Measurements from ENCODE around the gene PPP1R8.
"Not testable (repeated sequence)": the region's sequence is repeated elsewhere in the genome, so short reads cannot be mapped to it uniquely, and the experiment has no call there.

Gene PPP1R8

GRCh38 chr1:27832762-27833161 lies 2.2 kb downstream of the PPP1R8 start:
- DNase-seq (ENCODE audit: low read depth in 2 of 2): no peak

GRCh38 chr1:27833470-27833869 lies 2.9 kb downstream of the PPP1R8 start:
- DNase-seq (ENCODE audit: low read depth in 2 of 2): no peak

GRCh38 chr1:27835046-27835445 lies 4.5 kb downstream of the PPP1R8 start:
- no peak for DNase-seq (ENCODE audit: low read depth in 2 of 2)

GRCh38 chr1:27835501-27835900 lies 4.9 kb downstream of the PPP1R8 start:
- no peak for DNase-seq (ENCODE audit: low read depth in 2 of 2)

GRCh38 chr1:27849951-27850350 lies 19.4 kb downstream of the PPP1R8 start:
- no peak for DNase-seq (ENCODE audit: low read depth in 2 of 2)

- no peak for DNase-seq (ENCODE audit: low read depth in 2 of 2)
Measured at GRCh38 chr1:27855085-27855484, 24.5 kb downstream of the PPP1R8 start.

- no peak for DNase-seq (ENCODE audit: low read depth in 2 of 2)
Measured at GRCh38 chr1:27856561-27857343, 26.2 kb downstream of the PPP1R8 start.

GRCh38 chr1:27857552-27857951 lies 27.0 kb downstream of the PPP1R8 start:
- DNase-seq (ENCODE audit: low read depth in 2 of 2): not testable (repeated sequence)

- peak; percentile 66 to 75 for DNase-seq (ENCODE audit: low read depth in 2 of 2)
Measured at GRCh38 chr1:27858072-27858948, 27.7 kb downstream of the PPP1R8 start.

- no peak for DNase-seq (ENCODE audit: low read depth in 2 of 2)
Measured at GRCh38 chr1:27858949-27859576, 28.5 kb downstream of the PPP1R8 start.

GRCh38 chr1:27861436-27861835 lies 30.9 kb downstream of the PPP1R8 start:
- no peak for DNase-seq (ENCODE audit: low read depth in 2 of 2)

- no peak for DNase-seq (ENCODE audit: low read depth in 2 of 2)
Measured at GRCh38 chr1:27862004-27862403, 31.4 kb downstream of the PPP1R8 start.

- DNase-seq (ENCODE audit: low read depth in 2 of 2): no peak
Measured at GRCh38 chr1:27862671-27863537, 32.3 kb downstream of the PPP1R8 start.

- DNase-seq (ENCODE audit: low read depth in 2 of 2): no peak
Measured at GRCh38 chr1:27863538-27863915, 32.9 kb downstream of the PPP1R8 start.

- DNase-seq (ENCODE audit: low read depth in 2 of 2): no peak
Measured at GRCh38 chr1:27864264-27864895, 33.8 kb downstream of the PPP1R8 start.

GRCh38 chr1:27865821-27866220 lies 35.2 kb downstream of the PPP1R8 start:
- DNase-seq (ENCODE audit: low read depth in 2 of 2): no peak

- no peak for DNase-seq (ENCODE audit: low read depth in 2 of 2)
Measured at GRCh38 chr1:27868556-27868931, 38.0 kb downstream of the PPP1R8 start.

- peak; percentile 46 to 53 for DNase-seq (ENCODE audit: low read depth in 2 of 2)
Measured at GRCh38 chr1:27868932-27869718, 38.5 kb downstream of the PPP1R8 start.

GRCh38 chr1:27869719-27870085 lies 39.1 kb downstream of the PPP1R8 start:
- DNase-seq (ENCODE audit: low read depth in 2 of 2): no peak

- DNase-seq (ENCODE audit: low read depth in 2 of 2): not testable (repeated sequence)
Measured at GRCh38 chr1:27871076-27871475, 40.5 kb downstream of the PPP1R8 start.

Measured in stimulated activated CD8-positive, alpha-beta memory T cell treated with anti-CD3 and anti-CD28 coated beads, Interleukin-2, amount 100 ng/mL, for 1 hour (primary cell).